Fibroblast of lung (primary cell): ENCODE measurements around the gene CASQ1. TPM values are rescaled to one million over a fixed set of nuclear protein-coding genes. Genes with fewer than 3 reads are reported as not detected.

ENCODE experiments used
- DNase-seq, 2 donors: peaks; one replicate each; pipeline versions ENCODE4 v3.0.0 to v3.0.0-alpha.2; 2010; ENCODE audit warnings: low read depth in 2 of 2
- H2AFZ ChIP-seq: 2 replicates; pipeline ENCODE4 v1.5.1; 2012; ENCODE audit warnings: low read length, control low read depth, inconsistent platforms
- H3K27ac ChIP-seq: 2 replicates; pipeline ENCODE4 v1.5.1; 2011; ENCODE audit warnings: low read length, control low read depth; ENCODE audit not compliant: insufficient read depth
- H3K27me3 ChIP-seq: 2 replicates; pipeline ENCODE4 v1.5.1; 2011; ENCODE audit warnings: mild to moderate bottlenecking, low read length; ENCODE audit not compliant: control insufficient read depth, insufficient read depth
- H3K36me3 ChIP-seq: 2 replicates; pipeline ENCODE4 v1.5.1; 2011; ENCODE audit warnings: low read length; ENCODE audit not compliant: control insufficient read depth, insufficient read depth
- H3K4me1 ChIP-seq: 2 replicates; pipeline ENCODE4 v1.5.1; 2011; ENCODE audit warnings: low read length; ENCODE audit not compliant: control insufficient read depth, insufficient read depth; ENCODE audit errors: extremely low read depth
- H3K4me2 ChIP-seq: 2 replicates; pipeline ENCODE4 v1.5.1; 2011; ENCODE audit warnings: low read length, control low read depth; ENCODE audit not compliant: insufficient read depth; ENCODE audit errors: extremely low read depth
- H3K4me3 ChIP-seq, 4 experiments: fragments of 200-600 bp in 1 of 4; sonication (generic) in 1 of 4; replicated peaks in 1 of 4; 2 replicates each; pipeline ENCODE4 v1.5.1; 2011 to 2016; ENCODE audit warnings: low read length in 4 of 4, low read depth in 3 of 4, mild to moderate bottlenecking in 3 of 4, control low read depth in 2 of 4, inconsistent platforms in 1 of 4, mixed read lengths in 1 of 4; ENCODE audit not compliant: insufficient read depth in 1 of 4; ENCODE audit errors: control extremely low read depth in 1 of 4
- H3K79me2 ChIP-seq: 2 replicates; pipeline ENCODE4 v1.5.1; 2012; ENCODE audit warnings: mild to moderate bottlenecking, low read length, inconsistent platforms; ENCODE audit not compliant: control insufficient read depth, insufficient read depth
- H3K9ac ChIP-seq: 2 replicates; pipeline ENCODE4 v1.5.1; 2011; ENCODE audit warnings: mild to moderate bottlenecking, low read length, control low read depth; ENCODE audit not compliant: insufficient read depth
- H3K9me3 ChIP-seq: 2 replicates; pipeline ENCODE4 v1.5.1; 2012; ENCODE audit warnings: low read depth, low read length; ENCODE audit not compliant: control insufficient read depth, insufficient read depth
- H4K20me1 ChIP-seq: 2 replicates; pipeline ENCODE4 v1.5.1; 2011; ENCODE audit warnings: low read length; ENCODE audit not compliant: control insufficient read depth, insufficient read depth; ENCODE audit errors: extremely low read depth
- EZH2 ChIP-seq: IDR thresholded peaks from 2 replicates; pipeline ENCODE4 v1.5.1; 2012; ENCODE audit warnings: low read length, control low read depth, mild to moderate bottlenecking; ENCODE audit errors: missing control alignments
- polyA plus RNA-seq, 2 donors: library from polyadenylated mRNA; depleted of rRNA in 1 of 2; stranded (reverse) in 1 of 2; unstranded in 1 of 2; fragments of >200 nt; gene quantifications; 2 replicates each; pipeline ENCODE4 v1.2.1, GENCODE V29; 2011 to 2012; ENCODE audit warnings: missing spikeins in 1 of 2
- total RNA-seq: library from RNA; depleted of rRNA; stranded (reverse); fragments of >200 nt; gene quantifications from 2 replicates; pipeline ENCODE4 v1.2.1, GENCODE V29; 2014
- TF ChIP-seq, protein P1 (sequence below), 2 donors: IDR thresholded peaks in 1 of 2; conservative IDR thresholded peaks in 1 of 2; 1 replicate in 1 of 2; 2 replicates in 1 of 2; pipeline ENCODE4 v1.5.1; 2011 to 2012; ENCODE audit warnings: low read length in 2 of 2, control low read depth in 1 of 2, inconsistent platforms in 1 of 2, low read depth in 1 of 2, mild to moderate bottlenecking in 1 of 2

The CASQ1 gene
- total and polyA plus RNA-seq, 2 donors (not counting 1 experiment from before 2014, with no cell fraction given), result 0.15 to 0.17 TPM

- no peak overlapping the region for H3K4me2 ChIP-seq
- H3K9me3 ChIP-seq, result no peaks in the 10 kb centered on the region
- H3K4me3 ChIP-seq, result no peak overlapping the region
- no peaks in the 10 kb centered on the region for H3K36me3 ChIP-seq
- no peaks in the 10 kb centered on the region for H3K79me2 ChIP-seq
- no peak overlapping the region for H2AFZ ChIP-seq
- H3K9ac ChIP-seq, result no peak overlapping the region
- H3K4me1 ChIP-seq, result no peaks in the 10 kb centered on the region
- no peak overlapping the region for H3K27ac ChIP-seq
- peak; percentile 19 to 48 for DNase-seq
- TF ChIP-seq EZH2, result no peak
- TF ChIP-seq, protein P1, sequence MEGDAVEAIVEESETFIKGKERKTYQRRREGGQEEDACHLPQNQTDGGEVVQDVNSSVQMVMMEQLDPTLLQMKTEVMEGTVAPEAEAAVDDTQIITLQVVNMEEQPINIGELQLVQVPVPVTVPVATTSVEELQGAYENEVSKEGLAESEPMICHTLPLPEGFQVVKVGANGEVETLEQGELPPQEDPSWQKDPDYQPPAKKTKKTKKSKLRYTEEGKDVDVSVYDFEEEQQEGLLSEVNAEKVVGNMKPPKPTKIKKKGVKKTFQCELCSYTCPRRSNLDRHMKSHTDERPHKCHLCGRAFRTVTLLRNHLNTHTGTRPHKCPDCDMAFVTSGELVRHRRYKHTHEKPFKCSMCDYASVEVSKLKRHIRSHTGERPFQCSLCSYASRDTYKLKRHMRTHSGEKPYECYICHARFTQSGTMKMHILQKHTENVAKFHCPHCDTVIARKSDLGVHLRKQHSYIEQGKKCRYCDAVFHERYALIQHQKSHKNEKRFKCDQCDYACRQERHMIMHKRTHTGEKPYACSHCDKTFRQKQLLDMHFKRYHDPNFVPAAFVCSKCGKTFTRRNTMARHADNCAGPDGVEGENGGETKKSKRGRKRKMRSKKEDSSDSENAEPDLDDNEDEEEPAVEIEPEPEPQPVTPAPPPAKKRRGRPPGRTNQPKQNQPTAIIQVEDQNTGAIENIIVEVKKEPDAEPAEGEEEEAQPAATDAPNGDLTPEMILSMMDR (conservative IDR thresholded peaks at IDR 0.05 in 1 of 2, IDR thresholded peaks at IDR 0.05 in 1 of 2; ENCODE audit: low read depth in 1 of 2, low read length in 2 of 2), result no peak
- no peaks in the 10 kb centered on the region for H4K20me1 ChIP-seq
- peaks cover 3% of the 10 kb centered on the region for H3K27me3 ChIP-seq
Measured at GRCh38 chr1:160144921-160145320, 45.5 kb upstream of the CASQ1 start.

DNA sequence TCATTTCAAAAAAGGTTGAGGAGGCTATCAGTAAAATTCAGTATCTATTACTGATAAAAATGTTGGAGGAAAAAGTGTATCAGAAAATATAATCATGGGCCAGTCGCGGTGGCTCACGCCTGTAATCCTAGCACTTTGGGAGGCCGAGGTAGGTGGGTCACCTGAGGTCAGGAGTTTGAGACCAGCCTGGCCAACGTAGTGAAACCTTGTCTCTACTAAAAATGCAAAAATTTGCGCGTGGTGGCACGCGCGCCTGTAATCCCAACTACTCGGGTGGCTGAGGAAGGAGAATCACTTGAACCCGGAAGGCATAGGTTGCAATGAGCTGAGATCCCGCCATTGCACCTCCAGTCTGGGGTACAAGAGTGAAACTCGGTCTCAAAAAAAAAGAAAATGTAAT, 44.3 kb upstream of the CASQ1 start:
- Histone ChIP-seq H4K20me1 (no peaks in the 10 kb centered on the region), H3K4me2 (no peak overlapping the region), H3K4me3 (no peak overlapping the region), H3K9ac (no peak overlapping the region), H3K27me3 (peaks cover 2% of the 10 kb centered on the region), H3K27ac (no peak overlapping the region), H2AFZ (no peak overlapping the region), H3K9me3 (no peaks in the 10 kb centered on the region), H3K79me2 (no peaks in the 10 kb centered on the region), H3K36me3 (no peaks in the 10 kb centered on the region), H3K4me1 (no peaks in the 10 kb centered on the region)
- TF ChIP-seq, protein P1 (conservative IDR thresholded peaks at IDR 0.05 in 1 of 2, IDR thresholded peaks at IDR 0.05 in 1 of 2; ENCODE audit: low read depth in 1 of 2, low read length in 2 of 2), result no peak
- TF ChIP-seq EZH2, result no peak
- no peak for DNase-seq

GRCh38 chr1:160148121-160148520, 42.3 kb upstream of the CASQ1 start:
- Histone ChIP-seq H3K27me3 (no peaks in the 10 kb centered on the region), H3K4me2 (no peak overlapping the region), H3K4me1 (no peaks in the 10 kb centered on the region), H3K9ac (no peak overlapping the region), H4K20me1 (no peaks in the 10 kb centered on the region), H2AFZ (no peak overlapping the region), H3K27ac (no peak overlapping the region), H3K79me2 (no peaks in the 10 kb centered on the region), H3K9me3 (no peaks in the 10 kb centered on the region), H3K36me3 (no peaks in the 10 kb centered on the region), H3K4me3 (no peak overlapping the region)
- TF ChIP-seq, protein P1 (conservative IDR thresholded peaks at IDR 0.05 in 1 of 2, IDR thresholded peaks at IDR 0.05 in 1 of 2; ENCODE audit: low read depth in 1 of 2, low read length in 2 of 2), result no peak
- no peak for TF ChIP-seq EZH2
- DNase-seq, result no peak
